Gastrocnemius medialis (tissue), 4 donors: ENCODE data around the gene A3GALT2. TPM values are rescaled to one million over a fixed set of nuclear protein-coding genes. Genes with fewer than 3 reads are reported as not detected.

ENCODE experiments used
- ATAC-seq, 2 donors: fragments of 150-250 bp; one replicate each; pipeline ENCODE4 v1.9.1; 2016
- DNase-seq, 2 donors: peaks; one replicate each; pipeline ENCODE4 v3.0.0-alpha.2; 2019
- H3K27ac ChIP-seq, 4 donors: fragments of 200-600 bp; sonication (generic); 1 replicate in 1 of 4; 2 replicates in 3 of 4; pipeline ENCODE4 v1.5.1; 2016 to 2018; ENCODE audit warnings: mild to moderate bottlenecking in 2 of 4, moderate library complexity in 1 of 4
- H3K27me3 ChIP-seq, 3 donors: fragments of 200-600 bp; sonication (generic) in 2 of 3; 1 replicate in 1 of 3; 2 replicates in 2 of 3; pipeline versions ENCODE4 v1.5.1 to v1.6.0; 2016 to 2019; ENCODE audit warnings: mild to moderate bottlenecking in 1 of 3, moderate library complexity in 1 of 3
- H3K36me3 ChIP-seq, 2 donors: fragments of 200-600 bp; sonication (generic) in 1 of 2; one replicate each; pipeline ENCODE4 v1.5.1; 2017 to 2018
- H3K4me1 ChIP-seq, 2 donors: fragments of 200-600 bp; sonication (generic) in 1 of 2; one replicate each; pipeline ENCODE4 v1.5.1; 2016 to 2017; ENCODE audit warnings: mild to moderate bottlenecking in 2 of 2
- H3K4me3 ChIP-seq, 4 donors: fragments of 200-600 bp; sonication (generic) in 3 of 4; 1 replicate in 1 of 4; 2 replicates in 3 of 4; pipeline ENCODE4 v1.5.1; 2016 to 2019; ENCODE audit warnings: mild to moderate bottlenecking in 2 of 4
- H3K9me3 ChIP-seq, 3 donors: fragments of 200-600 bp; sonication (generic) in 2 of 3; 1 replicate in 1 of 3; 2 replicates in 2 of 3; pipeline ENCODE4 v1.5.1; 2016 to 2019
- CTCF ChIP-seq, 5 experiments: fragments of 450-650 bp in 3 of 5; fragments of 200-600 bp in 2 of 5; sonication (generic) in 2 of 5; IDR thresholded peaks in 4 of 5; conservative IDR thresholded peaks in 1 of 5; 1 replicate in 4 of 5; 2 replicates in 1 of 5; pipeline ENCODE4 v1.5.1; 2016 to 2019; ENCODE audit warnings: antibody characterized with exemption in 5 of 5, mild to moderate bottlenecking in 3 of 5, moderate library complexity in 3 of 5
- POLR2A ChIP-seq, 2 donors: fragments of 450-650 bp; IDR thresholded peaks; one replicate each; pipeline ENCODE4 v1.6.1; 2017; ENCODE audit warnings: antibody characterized with exemption in 2 of 2, mild to moderate bottlenecking in 2 of 2, moderate library complexity in 2 of 2
- in situ Hi-C, 4 donors: fragments of 200-750 bp; cut with MboI; loops; one replicate each; pipeline versions ENCODE4 v1.15.0 to v1.8.0; 2017; ENCODE audit warnings: low sequenced_read_pairs in 4 of 4
- intact Hi-C: fragments of 100-400 bp; cut with DNase I; formaldehyde crosslinking; loops from one replicate; pipeline ENCODE4 v1.15.1; 2023; ENCODE audit warnings: low total_unique reads
- total RNA-seq, 4 donors: library from RNA; depleted of rRNA; stranded (reverse); fragments of >200 nt; gene quantifications; one replicate each; pipeline versions ENCODE4 v1.1.0 to v1.2.3, GENCODE V29; 2016

The A3GALT2 gene
- total RNA-seq, 4 donors from 2014 or later = not detected

- no peak for TF ChIP-seq POLR2A (IDR thresholded peaks at IDR 0.05)
- TF ChIP-seq CTCF (IDR thresholded peaks at IDR 0.05 in 4 of 5, conservative IDR thresholded peaks at IDR 0.05 in 1 of 5) = no peak
- in situ Hi-C loops (no loop called here), intact Hi-C loops (no loop called here)
- Histone ChIP-seq H3K9me3 (no peaks in the 10 kb centered on the region), H3K27me3 (no peaks in the 10 kb centered on the region), H3K4me1 (peaks cover 8 to 17% of the 10 kb centered on the region in 2 donors), H3K4me3 (no peak overlapping the region), H3K27ac (no peak overlapping the region), H3K36me3 (no peaks in the 10 kb centered on the region)
- DNase-seq (no peak), ATAC-seq (no peak)
Observed at GRCh38 chr1:33266766-33267165, 54.1 kb downstream of the A3GALT2 start.

GRCh38 chr1:33265780-33266605 lies 54.9 kb downstream of the A3GALT2 start:
- no peak for TF ChIP-seq POLR2A (IDR thresholded peaks at IDR 0.05)
- TF ChIP-seq CTCF (IDR thresholded peaks at IDR 0.05 in 4 of 5, conservative IDR thresholded peaks at IDR 0.05 in 1 of 5) = no peak
- no peak for ATAC-seq
- Histone ChIP-seq H3K27me3 (no peaks in the 10 kb centered on the region), H3K4me3 (no peak overlapping the region), H3K4me1 (peaks cover 8 to 25% of the 10 kb centered on the region in 2 donors), H3K36me3 (no peaks in the 10 kb centered on the region), H3K27ac (no peak overlapping the region), H3K9me3 (no peaks in the 10 kb centered on the region)
- no peak for DNase-seq
- intact Hi-C loops (no loop called here), in situ Hi-C loops (no loop called here)

GRCh38 chr1:33263890-33264504 lies 56.9 kb downstream of the A3GALT2 start:
- ATAC-seq = no peak
- Histone ChIP-seq H3K9me3 (no peaks in the 10 kb centered on the region), H3K27me3 (no peaks in the 10 kb centered on the region), H3K36me3 (no peaks in the 10 kb centered on the region), H3K27ac (no peak overlapping the region), H3K4me3 (no peak overlapping the region), H3K4me1 (peaks cover 26 to 42% of the 10 kb centered on the region in 2 donors)
- in situ Hi-C loops = no loop called here
- TF ChIP-seq POLR2A (IDR thresholded peaks at IDR 0.05) = no peak
- TF ChIP-seq CTCF (IDR thresholded peaks at IDR 0.05 in 4 of 5, conservative IDR thresholded peaks at IDR 0.05 in 1 of 5) = no peak
- intact Hi-C loops = no loop called here
- no peak for DNase-seq

- TF ChIP-seq CTCF (IDR thresholded peaks at IDR 0.05 in 4 of 5, conservative IDR thresholded peaks at IDR 0.05 in 1 of 5) (no peak), POLR2A (IDR thresholded peaks at IDR 0.05) (no peak)
- no peaks in the 10 kb centered on the region for H3K9me3 ChIP-seq
- H3K27ac ChIP-seq = no peak overlapping the region
- in situ Hi-C loops (no loop called here), intact Hi-C loops (no loop called here)
- H3K36me3 ChIP-seq = no peaks in the 10 kb centered on the region
- no peak for DNase-seq
- H3K27me3 ChIP-seq = no peaks in the 10 kb centered on the region
- H3K4me3 ChIP-seq = no peak overlapping the region
- ATAC-seq = no peak
- peaks cover 45 to 59% of the 10 kb centered on the region in 2 donors for H3K4me1 ChIP-seq
Observed at GRCh38 chr1:33261344-33261743, 59.6 kb downstream of the A3GALT2 start.
